BE2C (cell line): ENCODE measurements around the gene ZNF644.

Source experiments
- DNase-seq: peaks from one replicate; pipeline ENCODE4 v3.0.0-alpha.2; 2020
- H3K27me3 ChIP-seq: fragments of 250-450 bp; sonication (Bioruptor Pico); 2 replicates; pipeline ENCODE4 v1.5.1; 2020; ENCODE audit warnings: mild to moderate bottlenecking
- H3K36me3 ChIP-seq: fragments of 250-450 bp; sonication (Bioruptor Pico); 2 replicates; pipeline ENCODE4 v1.5.1; 2020; ENCODE audit warnings: mild to moderate bottlenecking
- H3K4me1 ChIP-seq: fragments of 250-450 bp; sonication (Bioruptor Pico); 2 replicates; pipeline ENCODE4 v1.5.1; 2020
- H3K4me3 ChIP-seq: 2 replicates; pipeline ENCODE4 v1.5.1; 2011; ENCODE audit warnings: low read depth, low read length
- H3K9me3 ChIP-seq: fragments of 250-450 bp; sonication (Bioruptor Pico); 2 replicates; pipeline ENCODE4 v1.5.1; 2020
- CTCF ChIP-seq: IDR thresholded peaks from 2 replicates; pipeline ENCODE4 v1.5.1; 2012; ENCODE audit warnings: mild to moderate bottlenecking, low read depth, low read length

ZNF644 gene

GRCh38 chr1:91038582-91038981 is 16.7 kb upstream of the ZNF644 start:
- no peaks in the 10 kb centered on the region for H3K9me3 ChIP-seq
- no peaks in the 10 kb centered on the region for H3K27me3 ChIP-seq

DNA sequence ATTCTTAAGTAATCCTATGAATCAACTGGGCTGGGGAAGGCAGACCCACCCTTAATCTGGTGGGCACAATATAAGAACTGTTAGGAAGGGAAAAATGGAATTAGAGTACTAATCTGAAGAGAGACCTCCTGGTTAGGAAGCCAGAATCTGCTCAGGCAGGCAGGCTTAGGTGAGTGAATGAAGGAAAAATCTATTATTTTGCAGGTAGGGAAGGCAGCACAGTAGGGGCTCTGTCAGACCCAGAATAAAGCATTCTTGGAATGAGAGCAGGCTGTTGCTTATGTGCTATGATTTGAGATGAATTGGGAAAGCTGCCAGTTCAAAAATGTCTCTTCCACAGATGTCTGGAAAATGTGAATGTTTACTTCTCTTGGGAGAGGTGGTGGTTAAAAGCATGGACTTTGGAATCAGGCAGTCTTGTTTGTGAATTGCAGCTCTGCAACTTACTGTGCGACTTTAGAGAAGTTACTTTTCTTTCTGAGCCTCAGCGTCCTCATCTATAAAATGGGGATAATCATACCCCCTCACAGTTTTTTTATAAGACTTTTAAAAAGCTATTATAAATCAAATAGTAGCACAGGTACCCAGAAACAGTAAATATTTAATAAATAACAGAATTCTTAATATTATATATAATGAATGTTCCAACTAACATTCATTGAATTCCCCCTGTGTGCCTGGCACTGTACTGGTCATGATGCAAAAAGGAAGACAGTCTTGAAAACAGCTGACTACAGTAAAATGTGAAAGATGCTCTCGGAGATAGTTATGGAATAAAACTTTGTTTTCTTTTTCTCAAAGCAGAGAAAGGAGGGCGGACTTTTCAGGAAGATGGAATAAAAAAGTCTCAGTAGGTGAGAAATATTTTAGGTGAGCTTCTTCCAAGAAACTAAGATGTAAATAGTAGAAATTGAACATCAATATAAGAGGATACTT is 15.3 kb upstream of the ZNF644 start:
- no peak for DNase-seq
- H3K4me3 ChIP-seq, result no peak overlapping the region
- H3K9me3 ChIP-seq, result no peaks in the 10 kb centered on the region
- H3K27me3 ChIP-seq, result no peaks in the 10 kb centered on the region
- no peaks in the 10 kb centered on the region for H3K4me1 ChIP-seq
- TF ChIP-seq CTCF, result no peak
- H3K36me3 ChIP-seq, result no peaks in the 10 kb centered on the region

More at GRCh38 chr1:91038582-91038981, 16.7 kb upstream of the ZNF644 start:
- Histone ChIP-seq H3K4me3 (no peak overlapping the region), H3K4me1 (no peaks in the 10 kb centered on the region), H3K36me3 (no peaks in the 10 kb centered on the region)
- no peak for DNase-seq
- TF ChIP-seq CTCF, result no peak

GRCh38 chr1:91032349-91032748 is 10.5 kb upstream of the ZNF644 start:
- no peaks in the 10 kb centered on the region for H3K9me3 ChIP-seq
- no peaks in the 10 kb centered on the region for H3K27me3 ChIP-seq
- H3K36me3 ChIP-seq, result no peaks in the 10 kb centered on the region
- TF ChIP-seq CTCF, result no peak
- no peaks in the 10 kb centered on the region for H3K4me1 ChIP-seq
- DNase-seq, result no peak
- H3K4me3 ChIP-seq, result no peak overlapping the region

DNA sequence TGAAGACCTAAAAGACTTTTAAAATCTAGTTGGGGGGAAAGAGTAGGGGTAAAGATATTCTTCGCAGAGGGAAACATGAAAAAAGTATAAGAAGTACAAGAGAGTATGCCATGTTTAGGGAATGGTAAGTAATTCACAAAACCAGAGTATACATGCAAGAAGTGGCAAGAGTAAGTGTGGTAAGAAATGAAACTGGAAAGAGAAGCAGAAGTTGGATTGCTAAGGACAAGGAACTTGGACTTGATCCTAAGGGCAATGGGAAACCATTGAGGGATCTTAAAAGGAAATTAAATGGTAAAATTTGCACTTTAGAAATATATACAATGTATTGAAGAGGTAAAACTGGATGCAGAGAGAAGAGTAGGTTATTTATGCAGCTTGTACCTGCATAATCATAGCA is 9.2 kb upstream of the ZNF644 start:
- Histone ChIP-seq H3K36me3 (no peaks in the 10 kb centered on the region), H3K4me1 (no peaks in the 10 kb centered on the region), H3K4me3 (no peak overlapping the region), H3K27me3 (no peaks in the 10 kb centered on the region), H3K9me3 (no peaks in the 10 kb centered on the region)
- no peak for TF ChIP-seq CTCF
- no peak for DNase-seq

DNA sequence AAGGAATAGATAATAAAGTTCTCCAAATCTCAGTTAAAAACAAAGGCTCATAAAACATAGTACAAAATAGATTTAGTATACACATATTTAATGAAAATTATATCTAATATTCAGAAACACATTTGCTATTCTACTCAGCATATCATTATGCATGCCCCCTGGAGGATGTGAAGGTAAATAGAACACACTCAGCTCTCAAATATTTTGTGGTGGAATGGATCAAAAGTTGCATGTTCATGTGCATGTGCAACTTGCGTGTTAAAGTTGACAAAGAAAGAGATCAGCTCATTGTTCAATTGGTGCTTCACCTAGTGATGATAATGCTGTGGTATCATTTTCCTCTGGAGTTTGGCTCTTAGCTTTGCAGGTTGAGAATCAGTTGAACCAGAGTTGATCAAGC is 4.9 kb upstream of the ZNF644 start:
- Histone ChIP-seq H3K4me3 (no peak overlapping the region), H3K4me1 (no peaks in the 10 kb centered on the region), H3K27me3 (no peaks in the 10 kb centered on the region), H3K9me3 (no peaks in the 10 kb centered on the region), H3K36me3 (no peaks in the 10 kb centered on the region)
- peak; percentile 14; the same call in 1 of the 2 replicates for TF ChIP-seq CTCF
- DNase-seq, result no peak

GRCh38 chr1:91026320-91026719 is 4.5 kb upstream of the ZNF644 start:
- no peaks in the 10 kb centered on the region for H3K36me3 ChIP-seq
- no peaks in the 10 kb centered on the region for H3K4me1 ChIP-seq
- H3K27me3 ChIP-seq, result no peaks in the 10 kb centered on the region
- TF ChIP-seq CTCF, result no peak
- no peaks in the 10 kb centered on the region for H3K9me3 ChIP-seq
- no peak overlapping the region for H3K4me3 ChIP-seq
- no peak for DNase-seq
